NB4 (cell line): ENCODE measurements around the gene RXRA.

Experiments used
- DNase-seq: peaks from one replicate; pipeline ENCODE4 v3.0.0; 2010; ENCODE audit warnings: low read depth
- H3K4me3 ChIP-seq: one replicate; pipeline ENCODE4 v1.5.1; 2011; ENCODE audit warnings: mild to moderate bottlenecking, low read depth, low read length, moderate library complexity
- CTCF ChIP-seq: IDR thresholded peaks from one replicate; pipeline ENCODE4 v1.5.1; 2012; ENCODE audit warnings: low read depth, low read length
- MAX ChIP-seq: IDR thresholded peaks from 2 replicates; pipeline ENCODE4 v1.6.1; 2011; ENCODE audit warnings: low read depth, low read length
- MYC ChIP-seq: IDR thresholded peaks from 2 replicates; pipeline ENCODE4 v1.6.1; 2011; ENCODE audit warnings: low read depth, low read length
- POLR2A ChIP-seq: IDR thresholded peaks from 2 replicates; pipeline ENCODE4 v1.6.1; 2011; ENCODE audit warnings: mild to moderate bottlenecking; ENCODE audit not compliant: insufficient read length; ENCODE audit errors: extremely low read depth

RXRA gene

GRCh38 chr9:134284273-134284672 is 42.0 kb upstream of the RXRA start:
- H3K4me3 ChIP-seq = no peak overlapping the region
- no peak for TF ChIP-seq MAX
- TF ChIP-seq POLR2A = no peak
- TF ChIP-seq MYC = no peak
- TF ChIP-seq CTCF = no peak
- DNase-seq = no peak

GRCh38 chr9:134284741-134285140 is 41.5 kb upstream of the RXRA start:
- TF ChIP-seq MYC (no peak), POLR2A (no peak), CTCF (no peak), MAX (no peak)
- H3K4me3 ChIP-seq = no peak overlapping the region
- no peak for DNase-seq

- no peak for DNase-seq
- no peak overlapping the region for H3K4me3 ChIP-seq
- TF ChIP-seq MYC = no peak
- no peak for TF ChIP-seq MAX
- no peak for TF ChIP-seq CTCF
- no peak for TF ChIP-seq POLR2A
These were observed 40.9 kb upstream of the RXRA start for GRCh38 chr9:134285215-134285845.

- H3K4me3 ChIP-seq = no peak overlapping the region
- peak; percentile 21 for DNase-seq
- TF ChIP-seq MYC = no peak
- no peak for TF ChIP-seq CTCF
- no peak for TF ChIP-seq POLR2A
- no peak for TF ChIP-seq MAX
These were observed 39.6 kb upstream of the RXRA start for GRCh38 chr9:134286471-134287245.

- H3K4me3 ChIP-seq = no peak overlapping the region
- TF ChIP-seq CTCF (no peak), MYC (no peak), POLR2A (no peak), MAX (no peak)
- no peak for DNase-seq
These were observed 38.4 kb upstream of the RXRA start for GRCh38 chr9:134287591-134288491.
